HFF-Myc (cell line): ENCODE data around the gene ALDH1L2.

ENCODE experiments used
- DNase-seq: peaks from one replicate; pipeline ENCODE4 v3.0.0-alpha.2; 2011; ENCODE audit warnings: low read depth; ENCODE audit errors: extremely low read depth
- H3K4me3 ChIP-seq: replicated peaks from 2 replicates; pipeline ENCODE4 v1.5.1; 2011; ENCODE audit warnings: low read depth, mild to moderate bottlenecking, control low read depth, low read length
- CTCF ChIP-seq: IDR thresholded peaks from 2 replicates; pipeline ENCODE4 v1.5.1; 2012; ENCODE audit warnings: mild to moderate bottlenecking, low read depth, low read length, control low read depth; ENCODE audit errors: missing control alignments

The ALDH1L2 gene

DNA sequence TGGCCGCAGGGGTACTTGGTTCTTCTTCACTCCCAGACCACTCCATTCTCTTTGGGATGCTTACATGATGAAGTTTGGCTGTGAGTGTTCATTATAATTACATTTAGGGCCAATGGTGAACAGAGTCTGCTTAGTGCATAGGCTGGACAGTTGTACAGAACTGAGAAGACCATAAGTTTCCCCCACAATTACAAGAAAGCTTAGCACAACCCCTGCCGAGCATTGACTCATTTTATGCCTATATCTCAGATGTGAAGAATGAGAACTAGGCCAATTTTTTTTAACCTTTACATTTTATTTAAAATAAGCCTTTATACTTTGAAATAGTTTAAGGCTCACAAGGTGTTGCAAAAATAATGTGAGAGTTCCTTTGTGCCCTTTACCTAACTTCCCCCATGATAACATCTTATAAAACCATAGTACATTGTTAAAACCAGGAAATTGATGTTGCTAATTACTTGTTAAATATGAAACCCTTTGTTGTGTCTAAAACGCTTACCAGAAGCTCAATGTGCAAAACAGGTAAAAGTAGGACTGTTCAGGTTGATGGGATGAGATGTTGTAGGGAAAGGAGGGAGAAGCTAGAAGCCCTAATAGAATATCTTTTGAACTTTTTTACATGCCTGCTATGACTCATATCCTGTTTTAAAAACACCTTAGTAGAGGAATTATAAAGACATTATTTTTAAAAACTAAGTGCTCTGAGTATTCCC is 47.2 kb downstream of the ALDH1L2 start:
- no peak for DNase-seq
- H3K4me3 ChIP-seq = no peak overlapping the region
- TF ChIP-seq CTCF = no peak

GRCh38 chr12:105033851-105034250 is 50.4 kb downstream of the ALDH1L2 start:
- no peak for TF ChIP-seq CTCF
- no peak overlapping the region for H3K4me3 ChIP-seq
- DNase-seq = no peak

DNA sequence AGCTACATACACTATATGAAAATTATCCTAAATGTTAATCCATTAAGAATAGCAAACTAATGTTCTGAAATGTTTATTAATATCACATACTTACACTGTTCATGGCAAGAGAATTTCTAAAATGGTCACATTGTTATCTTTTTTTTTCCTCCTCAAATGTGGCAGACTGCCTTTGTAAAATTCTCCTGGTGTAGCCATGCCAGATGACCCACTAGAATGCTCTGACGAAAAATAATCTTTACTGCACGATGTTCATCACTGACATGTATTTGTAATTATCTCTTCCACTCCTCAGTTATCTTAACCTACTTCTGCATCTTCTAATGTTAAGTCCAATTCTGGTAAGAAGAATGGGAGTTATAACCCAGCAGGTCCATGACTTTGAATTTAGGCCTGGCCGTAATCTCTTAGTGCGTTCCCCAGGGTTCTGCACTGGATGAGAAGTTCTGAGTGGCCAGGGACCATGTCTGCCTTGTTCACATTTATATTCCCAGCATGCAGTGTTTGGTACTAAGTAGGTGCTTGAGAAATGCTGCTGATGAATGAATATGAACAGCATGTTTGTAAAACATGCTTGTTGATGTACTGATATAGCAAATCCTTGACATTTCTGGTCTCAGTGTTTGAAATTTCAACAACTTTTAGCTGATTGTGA is 51.4 kb downstream of the ALDH1L2 start:
- TF ChIP-seq CTCF = no peak
- no peak for DNase-seq
- no peak overlapping the region for H3K4me3 ChIP-seq

- no peak for DNase-seq
- no peak overlapping the region for H3K4me3 ChIP-seq
- TF ChIP-seq CTCF = no peak
Measured at GRCh38 chr12:105030820-105031807, 53.1 kb downstream of the ALDH1L2 start.

GRCh38 chr12:105026411-105026810 is 57.8 kb downstream of the ALDH1L2 start:
- no peak for DNase-seq
- no peak for TF ChIP-seq CTCF

DNA sequence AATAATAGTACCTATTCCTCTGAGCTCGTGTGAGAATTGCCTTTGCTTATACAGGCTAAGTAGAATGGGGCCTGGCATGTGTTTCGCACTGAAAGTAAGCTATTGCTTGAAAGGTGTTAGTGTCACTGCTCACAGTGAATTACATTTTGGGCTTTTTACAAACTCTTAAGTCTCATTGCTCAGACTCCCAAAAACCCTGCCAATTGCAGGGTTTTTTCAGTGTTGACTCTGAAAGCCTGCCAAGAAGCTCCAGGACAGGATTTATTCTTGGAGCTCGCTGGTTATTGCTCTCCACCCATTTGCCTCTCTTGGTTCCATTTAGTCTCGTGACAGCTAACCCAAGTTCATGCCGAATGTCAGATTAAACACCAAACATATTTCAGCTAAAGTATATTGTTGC is 58.4 kb downstream of the ALDH1L2 start:
- H3K4me3 ChIP-seq = no peak overlapping the region
- DNase-seq = no peak
- TF ChIP-seq CTCF = no peak

More at GRCh38 chr12:105026411-105026810, 57.8 kb downstream of the ALDH1L2 start:
- H3K4me3 ChIP-seq = no peak overlapping the region
